ENCODE measurements around the gene PI16. TPM values are rescaled to one million over a fixed set of nuclear protein-coding genes. Genes with fewer than 3 reads are reported as not detected.

PI16 gene
- total and polyA plus RNA-seq, 12 donors = 4.4 to 38.9 (median 18.7) TPM

DNA sequence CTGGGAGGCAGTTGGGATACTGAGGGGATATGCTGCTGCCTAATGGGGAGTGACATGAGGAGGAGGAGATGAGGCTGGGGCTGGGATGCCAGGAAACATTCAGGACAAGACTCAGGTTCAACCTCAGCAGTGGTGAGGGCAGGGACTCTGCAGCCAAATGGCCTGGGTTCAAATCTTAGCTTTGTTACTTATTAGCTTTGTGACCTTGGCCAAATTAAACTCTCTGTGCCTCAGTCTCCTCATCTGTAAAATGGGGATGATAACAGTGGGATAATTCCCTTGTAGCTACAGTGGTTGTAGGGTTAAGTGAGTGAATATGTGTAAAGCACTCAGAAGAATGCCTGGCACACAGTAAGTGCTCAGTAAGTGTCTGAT, 1.9 kb downstream of the PI16 start:
- ATAC-seq = no peak
- H3K36me3 ChIP-seq = no peaks in the 10 kb centered on the region
- peak overlapping the region in 5 of 10 donors; percentile 28 to 44 (median 40) for H3K4me3 ChIP-seq

DNA sequence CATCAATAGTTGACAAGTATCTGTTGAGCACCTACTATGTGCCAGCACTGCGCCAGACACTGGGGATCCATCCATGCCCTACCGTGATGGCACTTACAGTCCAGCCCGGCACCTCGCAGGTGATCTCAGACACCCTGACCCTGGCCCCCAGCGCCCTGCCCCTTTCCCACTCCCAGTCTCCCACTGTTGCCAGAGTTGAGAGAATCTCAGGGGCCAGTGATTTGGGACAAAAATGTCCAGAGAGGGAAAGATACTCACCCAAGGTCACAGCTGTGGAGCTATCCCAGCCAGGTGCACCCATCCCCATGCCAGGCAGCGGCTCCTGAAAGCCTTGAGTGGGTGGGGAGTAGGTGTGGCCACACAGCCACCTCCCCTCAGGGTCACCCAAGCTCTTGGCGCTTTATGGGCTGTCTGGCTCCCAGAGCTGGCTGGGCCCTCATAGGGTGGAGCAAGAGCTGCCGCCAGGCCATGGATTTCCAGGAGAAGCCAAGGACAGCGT, 3.3 kb downstream of the PI16 start:
- intact Hi-C loops (cut with DNase I) = no loop called here
- ATAC-seq = no peak
- H3K27me3 ChIP-seq = peaks cover 0 to 6% (median 0%) of the 10 kb centered on the region in 7 donors
- TF ChIP-seq, protein P1, sequence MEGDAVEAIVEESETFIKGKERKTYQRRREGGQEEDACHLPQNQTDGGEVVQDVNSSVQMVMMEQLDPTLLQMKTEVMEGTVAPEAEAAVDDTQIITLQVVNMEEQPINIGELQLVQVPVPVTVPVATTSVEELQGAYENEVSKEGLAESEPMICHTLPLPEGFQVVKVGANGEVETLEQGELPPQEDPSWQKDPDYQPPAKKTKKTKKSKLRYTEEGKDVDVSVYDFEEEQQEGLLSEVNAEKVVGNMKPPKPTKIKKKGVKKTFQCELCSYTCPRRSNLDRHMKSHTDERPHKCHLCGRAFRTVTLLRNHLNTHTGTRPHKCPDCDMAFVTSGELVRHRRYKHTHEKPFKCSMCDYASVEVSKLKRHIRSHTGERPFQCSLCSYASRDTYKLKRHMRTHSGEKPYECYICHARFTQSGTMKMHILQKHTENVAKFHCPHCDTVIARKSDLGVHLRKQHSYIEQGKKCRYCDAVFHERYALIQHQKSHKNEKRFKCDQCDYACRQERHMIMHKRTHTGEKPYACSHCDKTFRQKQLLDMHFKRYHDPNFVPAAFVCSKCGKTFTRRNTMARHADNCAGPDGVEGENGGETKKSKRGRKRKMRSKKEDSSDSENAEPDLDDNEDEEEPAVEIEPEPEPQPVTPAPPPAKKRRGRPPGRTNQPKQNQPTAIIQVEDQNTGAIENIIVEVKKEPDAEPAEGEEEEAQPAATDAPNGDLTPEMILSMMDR (IDR thresholded peaks at IDR 0.05) = no peak
- no peaks in the 10 kb centered on the region for H3K36me3 ChIP-seq
- WGBS, 2 donors = 85 to 92% methylated on average over 9 of the region's 9 CpGs
- no peak for DNase-seq
- H3K4me1 ChIP-seq = peaks cover 0 to 50% (median 21%) of the 10 kb centered on the region in 9 donors
- H3K4me3 ChIP-seq = no peak overlapping the region
- no peaks in the 10 kb centered on the region for H3K9me3 ChIP-seq
- H3K27ac ChIP-seq = no peak overlapping the region

More for the DNA sequence above, 1.9 kb downstream of the PI16 start:
- intact Hi-C loops (cut with DNase I) = no loop called here
- H3K4me1 ChIP-seq = peaks cover 0 to 42% (median 21%) of the 10 kb centered on the region in 9 donors
- peaks cover 0 to 6% (median 0%) of the 10 kb centered on the region in 7 donors for H3K27me3 ChIP-seq
- TF ChIP-seq, protein P1 (IDR thresholded peaks at IDR 0.05) = no peak
- H3K27ac ChIP-seq = peak overlapping the region in 2 of 10 donors; percentile 46 to 74
- no peaks in the 10 kb centered on the region for H3K9me3 ChIP-seq
- DNase-seq = no peak

DNA sequence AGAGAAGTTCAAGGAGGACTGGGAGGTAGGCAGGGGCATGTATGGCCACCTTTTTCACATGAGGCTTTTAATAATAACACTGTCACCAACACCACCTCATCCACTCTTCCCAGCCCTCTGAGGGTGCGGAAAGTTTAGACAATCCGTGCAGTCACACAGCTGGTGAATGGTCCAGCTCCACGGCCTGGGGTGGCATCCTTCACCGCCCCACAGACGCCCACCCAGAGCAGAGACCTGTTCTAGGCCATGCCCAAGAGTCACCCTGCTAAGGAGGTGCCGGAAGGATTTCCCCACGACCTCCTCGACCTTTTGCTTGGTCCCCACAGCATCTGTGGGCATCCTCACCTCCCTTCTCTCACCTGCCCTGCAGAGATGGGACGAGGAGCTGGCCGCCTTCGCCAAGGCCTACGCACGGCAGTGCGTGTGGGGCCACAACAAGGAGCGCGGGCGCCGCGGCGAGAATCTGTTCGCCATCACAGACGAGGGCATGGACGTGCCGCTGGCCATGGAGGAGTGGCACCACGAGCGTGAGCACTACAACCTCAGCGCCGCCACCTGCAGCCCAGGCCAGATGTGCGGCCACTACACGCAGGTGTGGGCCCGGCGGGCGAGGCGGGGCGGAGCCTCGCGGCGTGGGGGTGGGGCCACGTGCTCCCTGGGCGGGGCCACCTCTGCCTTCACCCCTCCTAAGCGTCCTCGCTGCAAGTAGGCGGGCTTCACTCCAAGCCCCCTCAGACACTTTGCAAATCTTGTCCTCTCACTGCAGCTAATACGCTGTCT, 4.4 kb downstream of the PI16 start:
- WGBS, 2 donors = 88 to 89% methylated on average over 42 to 44 of the region's 44 CpGs
- no peak overlapping the region for H3K4me3 ChIP-seq
- ATAC-seq (no peak), DNase-seq (no peak)
- intact Hi-C loops (cut with DNase I) = no loop called here
- TF ChIP-seq, protein P1 (IDR thresholded peaks at IDR 0.05) = no peak
- H3K36me3 ChIP-seq = no peaks in the 10 kb centered on the region
- peaks cover 4 to 61% (median 27%) of the 10 kb centered on the region in 9 donors for H3K4me1 ChIP-seq
- H3K27me3 ChIP-seq = peaks cover 0 to 6% (median 0%) of the 10 kb centered on the region in 7 donors
- H3K27ac ChIP-seq = peak overlapping the region in 2 of 10 donors; percentile 39 to 68
- no peaks in the 10 kb centered on the region for H3K9me3 ChIP-seq

DNA sequence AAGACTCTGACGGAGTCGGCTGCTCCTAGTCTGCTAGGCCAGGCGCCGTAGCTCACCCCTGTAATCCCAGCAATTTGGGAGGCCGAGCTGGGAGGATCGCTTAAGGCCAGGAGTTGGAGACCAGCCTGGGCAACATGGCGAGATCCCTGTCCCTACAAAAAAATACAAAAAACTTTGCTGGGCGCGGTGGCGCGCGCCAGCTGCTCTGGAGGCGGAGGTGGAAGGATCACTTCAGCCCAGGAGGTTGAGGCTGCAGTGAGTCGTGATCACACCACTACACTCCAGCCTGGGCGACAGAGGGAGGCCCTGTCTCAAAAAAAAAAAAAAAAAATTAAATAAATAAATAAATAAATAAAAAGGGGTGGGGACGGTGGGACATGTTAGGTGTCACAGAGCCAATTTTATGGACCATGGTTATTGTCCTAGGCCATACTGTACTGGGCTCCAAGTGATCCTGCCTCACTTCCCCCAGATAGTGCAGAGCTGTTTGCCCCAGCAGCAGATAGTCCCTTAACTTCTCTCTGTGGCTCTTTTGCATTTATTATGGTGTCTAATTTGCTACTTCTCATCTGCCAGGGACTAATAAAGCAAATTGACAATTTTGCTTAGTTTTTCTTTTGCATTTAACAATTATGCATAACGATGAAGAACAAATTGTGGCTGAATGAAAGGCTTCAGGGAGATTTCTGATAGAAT, 5.2 kb downstream of the PI16 start:
- TF ChIP-seq, protein P1 (IDR thresholded peaks at IDR 0.05) = no peak
- intact Hi-C loops (cut with DNase I) = no loop called here
- Histone ChIP-seq H3K9me3 (no peaks in the 10 kb centered on the region), H3K36me3 (no peaks in the 10 kb centered on the region), H3K27me3 (peaks cover 0 to 6% (median 0%) of the 10 kb centered on the region in 7 donors), H3K4me1 (peaks cover 8 to 63% (median 33%) of the 10 kb centered on the region in 9 donors), H3K27ac (peak overlapping the region in 2 of 10 donors; percentile 39 to 68), H3K4me3 (no peak overlapping the region)
- WGBS, 2 donors = 90 to 93% methylated on average over 17 of the region's 17 CpGs
- no peak for DNase-seq
- no peak for ATAC-seq
